PC-3 (cell line): ENCODE results near the gene RTN3. TPM values are rescaled to one million over a fixed set of nuclear protein-coding genes. Genes with fewer than 3 reads are reported as not detected.

Experiments
- ATAC-seq: fragments of 200-7000 bp; cut with Tn5 transposase; 2 replicates; pipeline ENCODE4 v1.9.1; 2020; ENCODE audit warnings: mild to moderate bottlenecking, moderate library complexity
- BruUV-seq: library from RNA; stranded (reverse); fragments of 400-500 nt; replicated peaks from 2 replicates; lab custom pipeline; 2021; lab: Mats Ljungman, UMichigan
- CTCF ChIA-PET: fragments of 300-600 bp; sonication (Branson Sonifier 250); formaldehyde crosslinking; loops from one replicate; lab custom pipeline; 2022; ENCODE audit warnings: antibody characterized with exemption; lab: Charles Lee
- POLR2A ChIA-PET: fragments of 300-600 bp; sonication (Branson Sonifier 250); formaldehyde crosslinking; loops from one replicate; lab custom pipeline; 2022; ENCODE audit warnings: antibody characterized with exemption; ENCODE audit not compliant: unreplicated experiment; lab: Charles Lee
- DNase-seq: peaks from one replicate; pipeline ENCODE4 v3.0.0-alpha.2; 2015
- H2AFZ ChIP-seq: fragments of 300-600 bp; sonication (generic); 2 replicates; pipeline ENCODE4 v1.6.0; 2016; ENCODE audit warnings: antibody characterized with exemption, low read length
- H3F3A ChIP-seq: fragments of 300-600 bp; sonication (generic); one replicate; pipeline ENCODE4 v1.6.0; 2017; ENCODE audit warnings: antibody characterized with exemption, low read length, control low read depth, mild to moderate bottlenecking; ENCODE audit not compliant: unreplicated experiment
- H3K27ac ChIP-seq: fragments of 300-600 bp; sonication (generic); 2 replicates; pipeline ENCODE4 v1.5.1; 2016; ENCODE audit warnings: mild to moderate bottlenecking, low read length
- H3K27me3 ChIP-seq: fragments of 300-600 bp; sonication (generic); 2 replicates; pipeline ENCODE4 v1.6.1; 2016; ENCODE audit warnings: low read length, mixed read lengths
- H3K36me3 ChIP-seq: fragments of 300-600 bp; sonication (generic); 2 replicates; pipeline ENCODE4 v1.6.1; 2016; ENCODE audit warnings: low read depth, mixed run types, low read length, mixed read lengths
- H3K4me1 ChIP-seq: fragments of 300-600 bp; sonication (generic); 2 replicates; pipeline ENCODE4 v1.5.1; 2016; ENCODE audit warnings: low read length; ENCODE audit not compliant: insufficient read depth
- H3K4me2 ChIP-seq: fragments of 300-600 bp; sonication (generic); 2 replicates; pipeline ENCODE4 v1.6.0; 2016; ENCODE audit warnings: low read length
- H3K4me3 ChIP-seq: fragments of 300-600 bp; sonication (generic); 2 replicates; pipeline ENCODE4 v1.5.1; 2016; ENCODE audit warnings: mild to moderate bottlenecking, low read length, mixed read lengths
- H3K79me2 ChIP-seq: fragments of 300-600 bp; sonication (generic); 2 replicates; pipeline ENCODE4 v1.6.1; 2017; ENCODE audit warnings: low read length, mixed read lengths
- H3K9ac ChIP-seq: fragments of 300-600 bp; sonication (generic); 2 replicates; pipeline ENCODE4 v1.6.0; 2016; ENCODE audit warnings: mild to moderate bottlenecking, low read length
- H3K9me2 ChIP-seq: fragments of 300-600 bp; sonication (generic); replicated peaks from 2 replicates; pipeline ENCODE4 v1.6.1; 2016; ENCODE audit warnings: mixed run types, low read length, mixed read lengths
- H3K9me3 ChIP-seq: fragments of 300-600 bp; sonication (generic); 2 replicates; pipeline ENCODE4 v1.6.1; 2016; ENCODE audit warnings: low read length, mixed read lengths
- H4K20me1 ChIP-seq: fragments of 300-600 bp; sonication (generic); 2 replicates; pipeline ENCODE4 v1.6.1; 2016; ENCODE audit warnings: low read length, mixed read lengths
- EZH2 ChIP-seq: fragments of 300-600 bp; sonication (generic); IDR thresholded peaks from one replicate; pipeline ENCODE4 v1.6.1; 2017; ENCODE audit warnings: antibody characterized with exemption, mild to moderate bottlenecking, low read length; ENCODE audit not compliant: unreplicated experiment
- EZH2phosphoT487 ChIP-seq: fragments of 300-600 bp; sonication (generic); IDR thresholded peaks from 2 replicates; pipeline ENCODE4 v1.6.1; 2018; ENCODE audit warnings: mild to moderate bottlenecking, antibody characterized with exemption, low read length, borderline replicate concordance
- intact Hi-C: fragments of 100-400 bp; cut with micrococcal nuclease; formaldehyde crosslinking; loops from 2 replicates; pipeline ENCODE4 v1.9.0; 2023
- total RNA-seq: library from RNA; depleted of rRNA; stranded (reverse); fragments of >200 nt; gene quantifications from 2 replicates; pipeline ENCODE4 v1.2.3, GENCODE V29; 2014
- TF ChIP-seq, protein P1 (sequence below): fragments of 300-600 bp; sonication (generic); conservative IDR thresholded peaks from 2 replicates; pipeline ENCODE4 v1.5.1; 2017; ENCODE audit warnings: antibody characterized with exemption, low read depth, mild to moderate bottlenecking, low read length

The RTN3 gene
- total RNA-seq, 1 experiment from 2014 or later, result 100 TPM

DNA sequence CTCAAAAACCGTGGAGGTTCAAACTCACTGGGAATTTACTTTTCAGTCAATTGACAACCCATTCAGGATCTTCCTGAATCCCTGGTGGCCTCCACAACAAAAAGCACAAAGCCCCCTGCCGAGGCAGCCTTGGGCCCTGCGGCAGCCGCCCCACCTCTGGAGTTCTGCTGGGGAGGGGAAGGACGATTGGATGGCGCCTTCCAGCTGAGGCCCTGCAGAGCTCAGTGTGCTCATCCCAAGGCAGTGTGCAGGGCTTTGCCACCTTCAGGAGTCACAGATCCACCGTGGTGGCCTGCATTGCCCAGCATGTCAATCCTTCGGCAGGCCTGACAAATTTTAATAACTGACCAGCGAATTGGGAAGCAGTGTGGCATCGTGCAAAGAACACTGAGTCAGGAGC is 79.9 kb downstream of the RTN3 start:
- Histone ChIP-seq H3K4me3 (no peak overlapping the region), H3K9ac (no peak overlapping the region), H3K36me3 (peaks cover 8% of the 10 kb centered on the region; the same call in 1 of the 2 replicates), H2AFZ (no peak overlapping the region), H3F3A (no peaks in the 10 kb centered on the region), H4K20me1 (no peaks in the 10 kb centered on the region), H3K9me3 (no peaks in the 10 kb centered on the region), H3K27me3 (no peaks in the 10 kb centered on the region), H3K4me1 (no peaks in the 10 kb centered on the region), H3K4me2 (no peak overlapping the region), H3K79me2 (peaks cover 2% of the 10 kb centered on the region; the same call in 1 of the 2 replicates), H3K9me2 (no peaks in the 10 kb centered on the region), H3K27ac (no peak overlapping the region)
- ChIA-PET POLR2A (no interaction called here), CTCF (no interaction called here)
- intact Hi-C loops, result loop anchor here (10.0 kb wide), 1 partner anchor 384 kb away; no protein-coding TSS in a partner anchor
- DNase-seq (no peak), ATAC-seq (no peak)
- TF ChIP-seq EZH2, result no peak
- TF ChIP-seq, protein P1, sequence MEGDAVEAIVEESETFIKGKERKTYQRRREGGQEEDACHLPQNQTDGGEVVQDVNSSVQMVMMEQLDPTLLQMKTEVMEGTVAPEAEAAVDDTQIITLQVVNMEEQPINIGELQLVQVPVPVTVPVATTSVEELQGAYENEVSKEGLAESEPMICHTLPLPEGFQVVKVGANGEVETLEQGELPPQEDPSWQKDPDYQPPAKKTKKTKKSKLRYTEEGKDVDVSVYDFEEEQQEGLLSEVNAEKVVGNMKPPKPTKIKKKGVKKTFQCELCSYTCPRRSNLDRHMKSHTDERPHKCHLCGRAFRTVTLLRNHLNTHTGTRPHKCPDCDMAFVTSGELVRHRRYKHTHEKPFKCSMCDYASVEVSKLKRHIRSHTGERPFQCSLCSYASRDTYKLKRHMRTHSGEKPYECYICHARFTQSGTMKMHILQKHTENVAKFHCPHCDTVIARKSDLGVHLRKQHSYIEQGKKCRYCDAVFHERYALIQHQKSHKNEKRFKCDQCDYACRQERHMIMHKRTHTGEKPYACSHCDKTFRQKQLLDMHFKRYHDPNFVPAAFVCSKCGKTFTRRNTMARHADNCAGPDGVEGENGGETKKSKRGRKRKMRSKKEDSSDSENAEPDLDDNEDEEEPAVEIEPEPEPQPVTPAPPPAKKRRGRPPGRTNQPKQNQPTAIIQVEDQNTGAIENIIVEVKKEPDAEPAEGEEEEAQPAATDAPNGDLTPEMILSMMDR, result no peak
- TF ChIP-seq EZH2phosphoT487, result no peak
- BruUV-seq, result no TSS peak

DNA sequence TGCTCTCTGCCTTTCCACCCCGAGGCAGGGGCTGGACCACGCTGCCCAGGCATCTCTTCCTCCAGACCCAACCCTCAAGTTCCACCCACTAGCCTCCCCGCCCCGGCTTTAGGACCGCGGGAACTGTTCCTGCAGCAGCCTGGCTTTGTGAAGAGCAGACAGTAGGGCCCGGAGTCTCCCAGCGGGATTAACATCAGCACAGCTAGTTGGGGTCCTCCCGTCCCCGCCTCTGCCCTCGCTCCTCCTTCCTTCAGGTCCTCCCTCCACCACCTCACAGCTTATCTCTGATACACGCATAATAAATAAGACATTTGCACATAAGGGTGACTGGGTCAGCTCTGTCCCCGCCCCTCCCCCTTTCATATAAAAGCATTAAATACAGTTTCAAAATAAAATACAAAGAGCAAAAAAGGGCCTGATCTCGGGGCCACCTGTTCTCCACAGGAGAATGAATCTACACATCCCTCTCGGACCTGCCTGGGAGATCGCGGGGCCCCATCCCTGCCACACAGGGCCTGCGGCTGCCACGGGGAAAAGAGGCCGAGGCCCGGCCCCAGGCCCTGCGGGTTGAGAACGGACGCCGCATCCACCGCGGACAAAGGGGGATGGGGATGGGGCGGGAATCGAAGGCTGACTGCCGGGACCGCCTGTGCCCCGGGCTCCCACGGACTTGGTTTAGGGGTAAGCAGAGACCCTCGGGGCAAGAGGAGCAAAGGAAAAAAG is 80.8 kb downstream of the RTN3 start:
- Histone ChIP-seq H3F3A (no peaks in the 10 kb centered on the region), H3K27ac (no peak overlapping the region), H3K4me3 (peak overlapping the region; percentile 56; the same call in 1 of the 2 replicates), H3K9me3 (no peaks in the 10 kb centered on the region), H2AFZ (peak overlapping the region; percentile 62; the same call in 1 of the 2 replicates), H3K4me1 (peaks cover 7% of the 10 kb centered on the region; the same call in 1 of the 2 replicates), H3K4me2 (peak overlapping the region; percentile 75), H3K27me3 (no peaks in the 10 kb centered on the region), H3K36me3 (peaks cover 8% of the 10 kb centered on the region; the same call in 1 of the 2 replicates), H4K20me1 (peaks cover 7% of the 10 kb centered on the region; the same call in 1 of the 2 replicates), H3K9me2 (no peaks in the 10 kb centered on the region), H3K9ac (no peak overlapping the region; the same call in 1 of the 2 replicates), H3K79me2 (peaks cover 11% of the 10 kb centered on the region)
- TF ChIP-seq EZH2 (no peak), EZH2phosphoT487 (no peak)
- TF ChIP-seq, protein P1, result no peak
- ChIA-PET CTCF (interaction anchor here (0.6 kb wide), 1 partner anchor 1198 kb away, joined by 3 read pairs; no protein-coding TSS in a partner anchor), POLR2A (no interaction called here)
- no peak for ATAC-seq
- no peak for DNase-seq
- TSS peak; percentile 24 for BruUV-seq
- intact Hi-C loops, result loop anchor here (10.0 kb wide), 1 partner anchor 383 kb away; no protein-coding TSS in a partner anchor
